HepG2 (cell line): ENCODE results near the gene TMEM184B.

ENCODE experiments used
- TF ChIP-seq, protein P1 (sequence below): sonication (generic); formaldehyde crosslinking; IDR thresholded peaks from 2 replicates; pipeline ENCODE4 v1.5.0; 2020; ENCODE audit warnings: mild to moderate bottlenecking, missing genetic modification reagents, moderate library complexity
- TF ChIP-seq, protein P2 (sequence below): sonication (generic); formaldehyde crosslinking; IDR thresholded peaks from 2 replicates; pipeline ENCODE4 v1.8.1; 2023; ENCODE audit warnings: missing genetic modification reagents, inconsistent platforms, borderline replicate concordance
- TF ChIP-seq, protein P3 (sequence below): sonication (generic); formaldehyde crosslinking; IDR thresholded peaks from 2 replicates; pipeline ENCODE4 v1.4.0; 2020; ENCODE audit warnings: mild to moderate bottlenecking, missing genetic modification reagents

DNA sequence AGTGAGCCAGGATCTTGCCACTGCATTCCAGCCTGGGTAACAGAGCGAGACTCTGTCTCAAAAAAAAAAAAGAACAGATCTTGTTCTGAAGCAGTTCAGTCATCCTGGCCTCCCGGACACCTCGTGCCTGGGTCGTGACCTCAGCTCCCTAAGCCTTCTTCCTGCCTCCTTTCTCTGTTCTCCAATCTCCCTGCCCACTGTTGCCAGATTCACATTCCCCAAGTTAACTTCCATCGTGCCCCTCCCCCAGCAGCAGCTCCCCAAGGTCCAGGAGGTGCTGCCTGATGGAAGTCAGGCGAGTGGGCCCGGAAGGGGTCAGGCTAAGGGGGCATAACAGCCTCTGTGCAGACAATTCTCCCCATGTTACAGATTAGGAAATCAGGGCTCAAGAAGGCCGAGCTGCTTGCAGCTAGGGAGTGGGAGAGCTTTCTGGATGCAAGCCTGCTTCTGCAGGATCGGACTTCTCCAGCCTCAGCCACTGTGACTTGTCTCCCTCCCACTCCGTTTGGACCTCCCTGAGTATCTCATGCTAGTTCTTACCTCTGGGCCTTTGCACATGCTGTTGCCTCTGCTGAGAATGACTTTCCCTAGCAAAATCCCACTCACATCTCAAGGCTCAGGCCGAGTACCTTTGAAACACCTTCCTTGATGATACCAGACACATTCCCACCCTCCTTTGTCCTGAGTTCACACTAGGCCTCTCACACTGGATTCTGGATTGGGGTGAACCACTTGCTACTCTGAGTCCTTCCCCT lies 14.3 kb upstream of the TMEM184B start:
- TF ChIP-seq, protein P1, sequence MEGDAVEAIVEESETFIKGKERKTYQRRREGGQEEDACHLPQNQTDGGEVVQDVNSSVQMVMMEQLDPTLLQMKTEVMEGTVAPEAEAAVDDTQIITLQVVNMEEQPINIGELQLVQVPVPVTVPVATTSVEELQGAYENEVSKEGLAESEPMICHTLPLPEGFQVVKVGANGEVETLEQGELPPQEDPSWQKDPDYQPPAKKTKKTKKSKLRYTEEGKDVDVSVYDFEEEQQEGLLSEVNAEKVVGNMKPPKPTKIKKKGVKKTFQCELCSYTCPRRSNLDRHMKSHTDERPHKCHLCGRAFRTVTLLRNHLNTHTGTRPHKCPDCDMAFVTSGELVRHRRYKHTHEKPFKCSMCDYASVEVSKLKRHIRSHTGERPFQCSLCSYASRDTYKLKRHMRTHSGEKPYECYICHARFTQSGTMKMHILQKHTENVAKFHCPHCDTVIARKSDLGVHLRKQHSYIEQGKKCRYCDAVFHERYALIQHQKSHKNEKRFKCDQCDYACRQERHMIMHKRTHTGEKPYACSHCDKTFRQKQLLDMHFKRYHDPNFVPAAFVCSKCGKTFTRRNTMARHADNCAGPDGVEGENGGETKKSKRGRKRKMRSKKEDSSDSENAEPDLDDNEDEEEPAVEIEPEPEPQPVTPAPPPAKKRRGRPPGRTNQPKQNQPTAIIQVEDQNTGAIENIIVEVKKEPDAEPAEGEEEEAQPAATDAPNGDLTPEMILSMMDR (CRISPR knock-in tag): no peak
- TF ChIP-seq, protein P2, sequence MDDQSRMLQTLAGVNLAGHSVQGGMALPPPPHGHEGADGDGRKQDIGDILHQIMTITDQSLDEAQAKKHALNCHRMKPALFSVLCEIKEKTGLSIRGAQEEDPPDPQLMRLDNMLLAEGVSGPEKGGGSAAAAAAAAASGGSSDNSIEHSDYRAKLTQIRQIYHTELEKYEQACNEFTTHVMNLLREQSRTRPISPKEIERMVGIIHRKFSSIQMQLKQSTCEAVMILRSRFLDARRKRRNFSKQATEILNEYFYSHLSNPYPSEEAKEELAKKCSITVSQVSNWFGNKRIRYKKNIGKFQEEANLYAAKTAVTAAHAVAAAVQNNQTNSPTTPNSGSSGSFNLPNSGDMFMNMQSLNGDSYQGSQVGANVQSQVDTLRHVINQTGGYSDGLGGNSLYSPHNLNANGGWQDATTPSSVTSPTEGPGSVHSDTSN (CRISPR knock-in tag): no peak
- TF ChIP-seq, protein P3, sequence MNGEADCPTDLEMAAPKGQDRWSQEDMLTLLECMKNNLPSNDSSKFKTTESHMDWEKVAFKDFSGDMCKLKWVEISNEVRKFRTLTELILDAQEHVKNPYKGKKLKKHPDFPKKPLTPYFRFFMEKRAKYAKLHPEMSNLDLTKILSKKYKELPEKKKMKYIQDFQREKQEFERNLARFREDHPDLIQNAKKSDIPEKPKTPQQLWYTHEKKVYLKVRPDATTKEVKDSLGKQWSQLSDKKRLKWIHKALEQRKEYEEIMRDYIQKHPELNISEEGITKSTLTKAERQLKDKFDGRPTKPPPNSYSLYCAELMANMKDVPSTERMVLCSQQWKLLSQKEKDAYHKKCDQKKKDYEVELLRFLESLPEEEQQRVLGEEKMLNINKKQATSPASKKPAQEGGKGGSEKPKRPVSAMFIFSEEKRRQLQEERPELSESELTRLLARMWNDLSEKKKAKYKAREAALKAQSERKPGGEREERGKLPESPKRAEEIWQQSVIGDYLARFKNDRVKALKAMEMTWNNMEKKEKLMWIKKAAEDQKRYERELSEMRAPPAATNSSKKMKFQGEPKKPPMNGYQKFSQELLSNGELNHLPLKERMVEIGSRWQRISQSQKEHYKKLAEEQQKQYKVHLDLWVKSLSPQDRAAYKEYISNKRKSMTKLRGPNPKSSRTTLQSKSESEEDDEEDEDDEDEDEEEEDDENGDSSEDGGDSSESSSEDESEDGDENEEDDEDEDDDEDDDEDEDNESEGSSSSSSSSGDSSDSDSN: no peak
